Rectal smooth muscle tissue (tissue), 1 donor: Measurements from ENCODE around the gene EMILIN2.
A peak's percentile ranks its signal among the peaks of the same experiment; 100 is the strongest.
"Not testable (repeated sequence)": the region's sequence is repeated elsewhere in the genome, so short reads cannot be mapped to it uniquely, and the experiment has no call there.

Experiments
- H3K27ac ChIP-seq: one replicate; pipeline ENCODE4 v1.7.0; 2013; ENCODE audit warnings: low read depth, low read length, inconsistent platforms
- H3K27me3 ChIP-seq: one replicate; pipeline ENCODE4 v1.7.0; 2013; ENCODE audit warnings: low read length; ENCODE audit not compliant: control insufficient read depth, insufficient read depth
- H3K36me3 ChIP-seq: one replicate; pipeline ENCODE4 v1.7.0; 2013; ENCODE audit warnings: low read length; ENCODE audit not compliant: control insufficient read depth, insufficient read depth
- H3K4me1 ChIP-seq: one replicate; pipeline ENCODE4 v1.7.0; 2013; ENCODE audit warnings: low read length; ENCODE audit not compliant: control insufficient read depth, insufficient read depth
- H3K4me3 ChIP-seq: one replicate; pipeline ENCODE4 v1.7.0; 2013; ENCODE audit warnings: low read length
- H3K9ac ChIP-seq: one replicate; pipeline ENCODE4 v1.7.0; 2013; ENCODE audit warnings: low read length

The EMILIN2 gene

GRCh38 chr18:2848247-2849246 lies 1.7 kb downstream of the EMILIN2 start:
- Histone ChIP-seq H3K27ac (no peak overlapping the region), H3K4me3 (peak overlapping the region; percentile 35), H3K27me3 (peaks cover 8% of the 10 kb centered on the region)

DNA sequence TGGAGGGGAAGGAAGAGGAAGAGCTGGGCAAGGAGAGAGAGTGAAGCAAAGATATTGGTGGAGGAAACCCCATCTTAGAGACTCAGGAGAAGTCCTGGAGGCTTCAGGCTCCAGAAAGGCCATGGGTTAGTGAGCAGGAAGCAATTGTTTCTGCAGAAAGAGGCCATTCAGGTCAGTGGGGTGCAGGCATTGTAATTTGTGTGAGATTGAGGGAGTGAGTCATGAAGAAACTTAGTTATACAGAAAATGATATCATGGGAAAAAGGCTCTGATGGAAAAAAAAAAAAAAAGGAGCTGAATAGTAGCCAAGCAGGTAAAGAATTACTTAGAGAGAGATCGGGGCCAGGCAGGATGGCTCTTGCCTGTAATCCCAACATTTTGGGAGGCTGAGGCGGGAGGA lies 4.0 kb downstream of the EMILIN2 start:
- Histone ChIP-seq H3K4me3 (no peak overlapping the region), H3K27me3 (peaks cover 8% of the 10 kb centered on the region), H3K36me3 (no peaks in the 10 kb centered on the region), H3K9ac (no peak overlapping the region), H3K27ac (no peak overlapping the region), H3K4me1 (no peaks in the 10 kb centered on the region)

More at GRCh38 chr18:2848247-2849246, 1.7 kb downstream of the EMILIN2 start:
- Histone ChIP-seq H3K9ac (no peak overlapping the region), H3K4me1 (no peaks in the 10 kb centered on the region), H3K36me3 (no peaks in the 10 kb centered on the region)

GRCh38 chr18:2851771-2852170 lies 5.0 kb downstream of the EMILIN2 start:
- Histone ChIP-seq H3K9ac (no peak overlapping the region), H3K36me3 (no peaks in the 10 kb centered on the region), H3K27me3 (peaks cover 6% of the 10 kb centered on the region), H3K27ac (no peak overlapping the region), H3K4me1 (no peaks in the 10 kb centered on the region), H3K4me3 (no peak overlapping the region)

DNA sequence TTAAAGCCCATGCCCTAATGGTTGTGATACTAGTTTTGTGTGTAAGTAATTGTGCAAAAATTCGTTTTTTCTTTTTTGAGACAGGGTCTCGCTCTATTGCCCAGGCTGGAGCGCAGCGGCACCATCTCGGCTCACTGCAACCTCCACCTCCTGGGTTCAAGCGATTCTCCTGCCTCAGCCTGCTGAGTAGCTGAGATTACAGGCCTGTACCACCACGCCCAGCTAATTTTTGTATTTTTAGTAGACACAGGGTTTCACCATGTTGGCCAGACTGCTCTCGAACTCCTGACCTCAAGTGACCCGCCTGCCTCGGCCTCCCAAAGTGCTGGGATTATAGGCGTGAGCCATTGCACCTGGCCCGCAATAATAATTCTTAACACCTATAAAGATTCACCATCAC lies 5.7 kb downstream of the EMILIN2 start:
- H3K27ac ChIP-seq, H3K27me3 ChIP-seq, H3K4me1 ChIP-seq, H3K4me3 ChIP-seq, H3K36me3 ChIP-seq, H3K9ac ChIP-seq: not testable (repeated sequence)

DNA sequence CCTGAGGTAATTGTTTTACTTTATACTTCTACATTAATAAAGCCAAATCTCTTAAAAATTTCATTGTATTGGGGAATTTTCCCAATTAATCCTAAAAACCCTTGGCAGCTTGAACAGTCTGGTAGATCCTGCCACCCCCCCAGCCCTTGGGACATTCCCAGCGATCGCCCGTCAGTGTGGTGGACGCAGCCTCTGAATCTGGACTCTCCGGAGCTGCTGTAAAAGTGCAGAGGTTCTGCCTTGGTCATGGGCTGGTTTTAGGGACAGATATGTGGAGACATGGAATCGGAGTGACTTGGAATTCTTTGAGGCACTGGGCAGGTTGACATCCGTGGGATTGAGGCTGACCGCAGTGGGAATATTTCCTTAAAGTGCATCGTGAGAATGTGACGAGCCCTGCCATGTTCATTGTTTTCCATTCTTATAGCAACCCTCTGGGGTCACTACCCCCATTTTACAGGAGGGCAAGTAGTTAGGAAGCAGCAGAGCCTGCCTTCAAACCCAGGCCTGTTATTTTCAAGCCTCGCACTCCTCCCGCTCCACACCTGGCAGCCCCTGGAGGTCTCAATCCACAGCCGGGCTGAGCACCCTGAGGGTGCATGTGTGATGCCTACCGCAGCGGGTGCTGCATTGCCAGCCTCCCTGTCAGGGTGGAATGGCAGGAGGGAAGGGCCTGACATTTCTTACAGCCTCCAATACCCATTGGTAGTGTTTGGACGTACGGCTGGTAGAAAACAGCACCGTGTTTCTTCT lies 6.5 kb downstream of the EMILIN2 start:
- Histone ChIP-seq H3K4me1 (no peaks in the 10 kb centered on the region), H3K27me3 (peaks cover 2% of the 10 kb centered on the region), H3K9ac (no peak overlapping the region), H3K4me3 (no peak overlapping the region), H3K36me3 (no peaks in the 10 kb centered on the region), H3K27ac (no peak overlapping the region)

- no peaks in the 10 kb centered on the region for H3K4me1 ChIP-seq
- H3K9ac ChIP-seq: no peak overlapping the region
- no peaks in the 10 kb centered on the region for H3K27me3 ChIP-seq
- H3K27ac ChIP-seq: no peak overlapping the region
- H3K36me3 ChIP-seq: no peaks in the 10 kb centered on the region
- no peak overlapping the region for H3K4me3 ChIP-seq
Observed at GRCh38 chr18:2853926-2854664, 7.3 kb downstream of the EMILIN2 start.

DNA sequence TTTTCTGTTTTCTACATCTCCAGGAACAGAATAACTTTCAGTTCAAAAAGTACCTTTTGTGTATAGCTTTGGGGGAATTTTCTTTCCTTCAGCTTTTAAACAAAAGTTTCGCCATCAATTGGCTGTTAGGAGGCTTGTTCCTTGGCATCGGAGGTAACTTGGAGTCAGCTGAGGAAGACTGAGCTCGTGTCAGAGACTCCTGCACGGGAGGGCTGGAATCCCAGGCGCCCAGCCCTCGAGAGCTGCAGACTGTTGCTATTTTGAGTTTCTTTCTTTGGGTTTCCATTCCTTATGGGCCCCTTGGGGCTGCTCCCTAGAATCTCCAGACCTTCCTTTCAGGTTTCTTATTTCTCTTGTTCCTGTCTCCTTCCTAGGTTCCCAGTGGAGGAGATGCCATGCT lies 8.1 kb downstream of the EMILIN2 start:
- Histone ChIP-seq H3K27ac (no peak overlapping the region), H3K36me3 (no peaks in the 10 kb centered on the region), H3K4me1 (no peaks in the 10 kb centered on the region), H3K9ac (no peak overlapping the region), H3K4me3 (no peak overlapping the region), H3K27me3 (no peaks in the 10 kb centered on the region)

GRCh38 chr18:2855560-2856350 lies 8.9 kb downstream of the EMILIN2 start:
- no peak overlapping the region for H3K27ac ChIP-seq
- no peaks in the 10 kb centered on the region for H3K27me3 ChIP-seq
- H3K36me3 ChIP-seq: no peaks in the 10 kb centered on the region
- no peak overlapping the region for H3K4me3 ChIP-seq
- no peak overlapping the region for H3K9ac ChIP-seq
- no peaks in the 10 kb centered on the region for H3K4me1 ChIP-seq

DNA sequence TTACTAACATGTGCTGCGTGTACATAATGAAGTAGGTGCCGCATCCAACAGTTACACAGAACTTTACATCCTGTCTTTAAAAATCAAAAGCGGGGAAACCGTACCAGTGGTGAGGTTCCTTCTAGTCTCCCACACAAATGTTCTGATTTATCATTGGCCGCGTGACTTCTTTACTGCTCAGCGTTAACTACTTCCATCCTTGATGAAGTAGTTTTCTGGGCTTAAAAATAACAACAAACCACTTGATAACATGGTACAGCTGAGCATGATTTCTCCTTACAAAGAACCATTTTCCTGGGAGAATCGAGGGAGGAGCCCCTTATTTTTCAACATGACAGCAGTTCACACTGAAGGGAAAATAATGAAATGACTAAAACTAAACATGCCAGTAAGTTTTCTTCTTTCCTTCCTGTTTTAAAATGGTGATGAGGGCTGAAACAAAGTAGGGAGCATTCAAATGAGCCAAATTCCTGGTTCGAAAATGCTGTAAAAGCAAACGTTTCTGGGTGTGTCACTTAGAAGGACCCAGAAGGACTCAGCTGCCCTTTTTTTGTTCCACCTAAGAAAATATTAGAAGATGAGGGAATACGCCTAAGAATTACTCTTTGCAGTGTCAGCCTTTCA lies 9.9 kb downstream of the EMILIN2 start:
- H3K27me3 ChIP-seq: no peaks in the 10 kb centered on the region
- H3K36me3 ChIP-seq: no peaks in the 10 kb centered on the region
- no peaks in the 10 kb centered on the region for H3K4me1 ChIP-seq
- H3K9ac ChIP-seq: no peak overlapping the region
- no peak overlapping the region for H3K4me3 ChIP-seq
- H3K27ac ChIP-seq: no peak overlapping the region

DNA sequence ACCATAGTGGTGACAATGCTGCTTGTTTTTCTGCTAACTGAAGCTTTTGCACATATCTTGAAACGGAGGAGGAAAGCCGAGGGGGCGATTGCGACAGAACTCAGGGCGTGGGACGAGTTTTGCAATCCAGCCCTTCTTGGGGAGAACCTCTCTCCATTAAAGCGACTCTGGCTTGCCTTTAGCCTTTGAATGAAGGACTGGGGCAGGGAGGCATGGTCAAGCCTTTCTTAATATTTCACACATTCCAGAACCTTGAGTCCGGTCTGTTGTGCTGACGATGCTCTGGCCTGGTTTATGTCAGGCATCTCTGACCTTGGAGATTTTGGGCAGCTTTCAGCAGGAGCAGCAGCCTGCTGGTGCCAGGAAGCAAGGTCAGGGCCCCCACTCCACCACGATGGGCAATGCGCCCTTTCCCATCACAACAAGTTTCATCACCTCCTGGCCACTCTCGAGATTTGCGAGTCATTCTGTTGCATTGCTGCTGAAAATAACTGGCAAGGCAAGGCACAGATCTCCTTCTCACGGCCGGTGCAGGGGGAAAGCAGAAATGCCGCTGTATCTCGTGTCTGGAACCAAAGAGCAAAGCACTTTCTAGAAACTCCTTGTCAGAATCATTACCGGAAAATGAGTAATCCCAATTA lies 10.8 kb downstream of the EMILIN2 start:
- H3K36me3 ChIP-seq: no peaks in the 10 kb centered on the region
- no peak overlapping the region for H3K4me3 ChIP-seq
- H3K9ac ChIP-seq: no peak overlapping the region
- H3K4me1 ChIP-seq: no peaks in the 10 kb centered on the region
- no peak overlapping the region for H3K27ac ChIP-seq
- H3K27me3 ChIP-seq: no peaks in the 10 kb centered on the region

DNA sequence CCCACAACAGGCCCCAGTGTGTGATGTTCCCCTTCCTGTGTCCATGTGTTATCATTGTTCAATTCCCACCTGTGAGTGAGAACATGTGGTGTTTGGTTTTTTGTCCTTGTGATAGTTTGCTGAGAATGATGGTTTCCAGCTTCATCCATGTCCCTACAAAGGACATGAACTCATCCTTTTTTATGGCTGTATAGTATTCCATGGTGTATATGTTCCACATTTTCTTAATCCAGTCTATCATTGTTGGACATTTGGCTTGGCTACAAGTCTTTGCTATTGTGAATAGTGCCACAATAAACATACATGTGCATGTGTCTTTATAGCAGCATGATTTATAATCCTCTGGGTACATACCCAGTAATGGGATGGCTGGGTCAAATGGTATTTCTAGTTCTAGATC lies 13.6 kb downstream of the EMILIN2 start:
- not testable (repeated sequence) for H3K36me3 ChIP-seq, H3K4me1 ChIP-seq, H3K4me3 ChIP-seq, H3K9ac ChIP-seq, H3K27me3 ChIP-seq, H3K27ac ChIP-seq
